HFFc6 (cell line): ENCODE data around the gene PPP3CA. TPM values are rescaled to one million over a fixed set of nuclear protein-coding genes. Genes with fewer than 3 reads are reported as not detected.

Source experiments
- DNase-seq: peaks from one replicate; pipeline ENCODE4 v3.0.0-alpha.2; 2018
- H3K27ac Mint-ChIP-seq: 2 replicates; pipeline ENCODE4 v1.8.0; 2020; ENCODE audit warnings: mild to moderate bottlenecking, mixed read lengths
- H3K27me3 Mint-ChIP-seq: 2 replicates; pipeline ENCODE4 v1.8.0; 2021; ENCODE audit warnings: mild to moderate bottlenecking, moderate library complexity, mixed read lengths; ENCODE audit not compliant: insufficient read depth
- H3K36me3 Mint-ChIP-seq: 2 replicates; pipeline ENCODE4 v1.8.0; 2021; ENCODE audit warnings: low read depth, mixed read lengths
- H3K4me1 Mint-ChIP-seq: 2 replicates; pipeline ENCODE4 v1.8.0; 2020; ENCODE audit warnings: low read depth, mixed read lengths
- H3K4me3 Mint-ChIP-seq: 2 replicates; pipeline ENCODE4 v1.8.0; 2020; ENCODE audit warnings: mild to moderate bottlenecking, moderate library complexity, mixed read lengths
- H3K9me3 Mint-ChIP-seq: 2 replicates; pipeline ENCODE4 v1.8.0; 2020; ENCODE audit warnings: mild to moderate bottlenecking, mixed read lengths
- CTCF ChIP-seq: fragments of 200-600 bp; sonication (generic); IDR thresholded peaks from 2 replicates; pipeline ENCODE4 v1.5.0; 2021; ENCODE audit warnings: antibody characterized with exemption, mild to moderate bottlenecking
- total RNA-seq, 6 experiments: library from RNA; stranded (reverse); fragmentation: NEBNext Ultra II Directional; extraction: Animal tissue kit (Norgen Biotek cat#: 25700); gene quantifications; 2 replicates in 1 of 6; 3 replicates in 5 of 6; pipeline ENCODE4 v1.2.3, GENCODE V29; 2021

Gene PPP3CA
- total RNA-seq, 6 experiments from 2014 or later: 45.9 to 59.6 (median 55.0) TPM

DNA sequence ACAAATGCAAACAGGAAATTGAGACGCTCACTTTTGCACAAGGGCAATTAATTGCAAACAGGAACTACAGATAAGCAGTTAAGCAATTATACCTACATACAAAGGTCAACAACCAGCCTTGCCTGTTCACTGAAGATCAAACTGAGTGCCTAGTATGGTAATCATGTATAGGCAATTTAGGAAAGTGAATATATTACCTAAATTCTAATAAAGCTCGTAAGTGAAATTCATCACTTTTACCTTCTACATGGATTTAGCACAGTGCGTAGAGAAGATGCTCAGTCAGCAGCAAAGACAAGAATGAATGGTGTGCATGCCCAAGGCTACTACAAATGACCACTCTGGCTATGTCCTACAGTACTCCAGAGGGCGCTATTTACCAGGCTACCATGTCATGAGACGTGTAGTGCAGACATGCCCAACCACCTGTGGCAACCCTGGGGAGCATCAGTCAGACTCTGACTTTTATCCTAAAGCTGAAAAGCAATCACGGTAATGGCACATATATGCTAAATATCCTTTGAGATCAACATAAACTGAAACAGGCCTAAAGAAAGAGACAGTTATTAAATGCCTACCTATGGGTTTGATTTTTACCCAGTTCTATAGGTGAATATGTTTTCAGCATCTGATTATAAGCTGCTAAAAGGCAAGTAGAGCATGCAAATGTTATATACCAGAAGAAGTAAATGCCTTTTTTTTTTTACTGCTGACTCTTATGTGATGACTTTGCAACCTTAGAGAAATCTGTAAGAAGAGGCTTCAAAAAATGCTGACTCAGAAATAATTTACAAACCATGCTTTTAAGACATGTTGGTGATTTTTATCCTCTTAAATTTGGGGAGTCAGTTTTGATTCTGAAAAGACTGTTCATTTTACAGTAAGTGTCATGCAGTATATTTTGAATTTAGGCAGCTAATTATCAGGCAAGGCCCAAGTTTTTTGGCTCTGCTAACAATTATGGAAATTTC lies 178.0 kb downstream of the PPP3CA start:
- peaks cover 30% of the 10 kb centered on the region for H3K4me1 Mint-ChIP-seq
- peak; percentile 86 for TF ChIP-seq CTCF
- H3K9me3 Mint-ChIP-seq: no peaks in the 10 kb centered on the region
- peak; percentile 63 for DNase-seq
- H3K27me3 Mint-ChIP-seq: no peaks in the 10 kb centered on the region
- H3K27ac Mint-ChIP-seq: no peak overlapping the region
- no peak overlapping the region for H3K4me3 Mint-ChIP-seq
- no peaks in the 10 kb centered on the region for H3K36me3 Mint-ChIP-seq

DNA sequence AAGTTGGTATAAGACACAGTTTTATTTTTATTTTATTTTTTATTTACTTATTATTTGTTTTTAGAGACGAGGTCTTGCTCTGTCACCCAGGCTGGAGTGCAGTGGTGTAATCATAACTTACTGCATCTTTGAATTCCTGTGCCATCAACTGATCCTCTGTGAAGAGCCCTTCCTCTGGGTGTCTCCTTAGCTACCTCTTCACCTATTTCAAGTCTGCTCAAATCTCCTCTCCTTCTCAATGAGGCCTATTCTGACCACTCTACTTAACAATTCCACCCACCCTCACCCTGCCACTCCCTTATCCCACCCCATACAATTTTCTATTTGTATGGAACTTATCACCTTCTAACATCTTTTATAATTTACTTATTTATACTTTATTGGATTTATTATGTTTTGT lies 183.4 kb downstream of the PPP3CA start:
- no peak overlapping the region; the same call in 1 of the 2 replicates for H3K27ac Mint-ChIP-seq

GRCh38 chr4:101162990-101163380 lies 184.3 kb downstream of the PPP3CA start:
- no peak for DNase-seq
- no peak for TF ChIP-seq CTCF
- Mint-ChIP-seq H3K9me3 (no peaks in the 10 kb centered on the region), H3K36me3 (no peaks in the 10 kb centered on the region; the same call in 1 of the 2 replicates), H3K4me3 (no peak overlapping the region), H3K4me1 (peaks cover 30% of the 10 kb centered on the region), H3K27me3 (no peaks in the 10 kb centered on the region), H3K27ac (no peak overlapping the region)

More for the DNA sequence above, 183.4 kb downstream of the PPP3CA start:
- TF ChIP-seq CTCF: no peak
- Mint-ChIP-seq H3K36me3 (no peaks in the 10 kb centered on the region; the same call in 1 of the 2 replicates), H3K4me3 (no peak overlapping the region), H3K9me3 (no peaks in the 10 kb centered on the region), H3K27me3 (no peaks in the 10 kb centered on the region), H3K4me1 (peaks cover 20% of the 10 kb centered on the region)
- DNase-seq: no peak

GRCh38 chr4:101160792-101161592 lies 186.3 kb downstream of the PPP3CA start:
- Mint-ChIP-seq H3K27ac (no peak overlapping the region), H3K4me3 (no peak overlapping the region), H3K9me3 (no peaks in the 10 kb centered on the region), H3K36me3 (no peaks in the 10 kb centered on the region; the same call in 1 of the 2 replicates), H3K27me3 (peaks cover 1% of the 10 kb centered on the region; the same call in 1 of the 2 replicates), H3K4me1 (peaks cover 50% of the 10 kb centered on the region)
- TF ChIP-seq CTCF: no peak
- no peak for DNase-seq

- peaks cover 1% of the 10 kb centered on the region; the same call in 1 of the 2 replicates for H3K27me3 Mint-ChIP-seq
- H3K27ac Mint-ChIP-seq: peak overlapping the region; percentile 83
These were observed 188.8 kb downstream of the PPP3CA start for GRCh38 chr4:101158507-101158906.

More at GRCh38 chr4:101158507-101158906, 188.8 kb downstream of the PPP3CA start:
- Mint-ChIP-seq H3K36me3 (no peaks in the 10 kb centered on the region; the same call in 1 of the 2 replicates), H3K9me3 (no peaks in the 10 kb centered on the region), H3K4me1 (peaks cover 63% of the 10 kb centered on the region), H3K4me3 (peak overlapping the region; percentile 74)
- no peak for TF ChIP-seq CTCF
- DNase-seq: no peak
